HEK293 (cell line): ENCODE data around the gene DDX47.
A peak's percentile ranks its signal among the peaks of the same experiment; 100 is the strongest.

Experiments used
- EGR2 ChIP-seq: fragments of 450-650 bp; formaldehyde crosslinking; IDR thresholded peaks from 2 replicates; pipeline ENCODE4 v1.5.1; 2016; ENCODE audit warnings: low read depth, missing biosample characterization, missing genetic modification characterization
- GLI4 ChIP-seq: fragments of 450-650 bp; formaldehyde crosslinking; IDR thresholded peaks from 2 replicates; pipeline ENCODE4 v1.5.1; 2016; ENCODE audit warnings: missing biosample characterization, missing genetic modification characterization
- KLF1 ChIP-seq: fragments of 450-650 bp; formaldehyde crosslinking; IDR thresholded peaks from 2 replicates; pipeline ENCODE4 v1.5.1; 2016; ENCODE audit warnings: missing biosample characterization, missing genetic modification characterization
- KLF8 ChIP-seq: fragments of 450-650 bp; formaldehyde crosslinking; IDR thresholded peaks from 2 replicates; pipeline ENCODE4 v1.5.1; 2016; ENCODE audit warnings: missing biosample characterization, missing genetic modification characterization
- KLF9 ChIP-seq: fragments of 450-650 bp; formaldehyde crosslinking; IDR thresholded peaks from 2 replicates; pipeline ENCODE4 v1.5.1; 2016; ENCODE audit warnings: missing biosample characterization, missing genetic modification characterization, low read depth
- SCRT2 ChIP-seq: fragments of 450-650 bp; formaldehyde crosslinking; IDR thresholded peaks from 2 replicates; pipeline ENCODE4 v1.5.1; 2016; ENCODE audit warnings: missing biosample characterization, missing genetic modification characterization
- SP2 ChIP-seq: fragments of 450-650 bp; formaldehyde crosslinking; IDR thresholded peaks from 2 replicates; pipeline ENCODE4 v1.5.1; 2016; ENCODE audit warnings: missing biosample characterization, missing genetic modification characterization
- WT1 ChIP-seq: fragments of 450-650 bp; formaldehyde crosslinking; IDR thresholded peaks from 2 replicates; pipeline ENCODE4 v1.5.1; 2016; ENCODE audit warnings: missing biosample characterization, missing genetic modification characterization
- ZBTB1 ChIP-seq: fragments of 450-650 bp; formaldehyde crosslinking; IDR thresholded peaks from 2 replicates; pipeline ENCODE4 v1.5.1; 2016; ENCODE audit warnings: missing biosample characterization, missing genetic modification characterization
- ZFHX2 ChIP-seq: fragments of 450-650 bp; formaldehyde crosslinking; conservative IDR thresholded peaks from 2 replicates; pipeline ENCODE4 v1.5.1; 2016; ENCODE audit warnings: missing biosample characterization, missing genetic modification characterization
- ZFP69B ChIP-seq: fragments of 450-650 bp; formaldehyde crosslinking; IDR thresholded peaks from 2 replicates; pipeline ENCODE4 v1.5.1; 2016; ENCODE audit warnings: missing biosample characterization, missing genetic modification characterization
- ZNF155 ChIP-seq: fragments of 450-650 bp; formaldehyde crosslinking; IDR thresholded peaks from 2 replicates; pipeline ENCODE4 v1.5.1; 2016; ENCODE audit warnings: missing biosample characterization, missing genetic modification characterization
- ZNF175 ChIP-seq: fragments of 450-650 bp; formaldehyde crosslinking; IDR thresholded peaks from 2 replicates; pipeline ENCODE4 v1.5.1; 2016; ENCODE audit warnings: missing biosample characterization, missing genetic modification characterization
- ZNF24 ChIP-seq: fragments of 450-650 bp; formaldehyde crosslinking; IDR thresholded peaks from 2 replicates; pipeline ENCODE4 v1.5.1; 2016; ENCODE audit warnings: missing biosample characterization, missing genetic modification characterization
- ZNF324 ChIP-seq: fragments of 450-650 bp; formaldehyde crosslinking; IDR thresholded peaks from 2 replicates; pipeline ENCODE4 v1.5.1; 2016; ENCODE audit warnings: missing biosample characterization, missing genetic modification characterization
- ZNF354C ChIP-seq: fragments of 450-650 bp; formaldehyde crosslinking; IDR thresholded peaks from 2 replicates; pipeline ENCODE4 v1.5.1; 2016; ENCODE audit warnings: missing biosample characterization, missing genetic modification characterization, low read depth, borderline replicate concordance
- ZNF501 ChIP-seq: fragments of 450-650 bp; formaldehyde crosslinking; IDR thresholded peaks from 2 replicates; pipeline ENCODE4 v1.5.1; 2016; ENCODE audit warnings: missing biosample characterization, missing genetic modification characterization
- ZNF514 ChIP-seq: fragments of 450-650 bp; formaldehyde crosslinking; IDR thresholded peaks from 2 replicates; pipeline ENCODE4 v1.5.1; 2016; ENCODE audit warnings: missing biosample characterization, missing genetic modification characterization
- ZNF544 ChIP-seq: fragments of 450-650 bp; formaldehyde crosslinking; IDR thresholded peaks from 2 replicates; pipeline ENCODE4 v1.5.0; 2017; ENCODE audit warnings: missing biosample characterization, missing genetic modification characterization
- ZNF548 ChIP-seq: fragments of 450-650 bp; formaldehyde crosslinking; IDR thresholded peaks from 2 replicates; pipeline ENCODE4 v1.5.1; 2016; ENCODE audit warnings: missing biosample characterization, missing genetic modification characterization
- ZNF600 ChIP-seq: fragments of 450-650 bp; formaldehyde crosslinking; IDR thresholded peaks from 2 replicates; pipeline ENCODE4 v1.5.1; 2016; ENCODE audit warnings: missing biosample characterization, missing genetic modification characterization
- ZNF654 ChIP-seq: fragments of 450-650 bp; formaldehyde crosslinking; IDR thresholded peaks from 2 replicates; pipeline ENCODE4 v1.5.1; 2016; ENCODE audit warnings: low read depth, missing biosample characterization, missing genetic modification characterization
- ZNF660 ChIP-seq: fragments of 450-650 bp; IDR thresholded peaks from 2 replicates; pipeline ENCODE4 v1.5.1; 2018; ENCODE audit warnings: missing biosample characterization, mild to moderate bottlenecking, missing genetic modification characterization
- ZNF670 ChIP-seq: fragments of 450-650 bp; formaldehyde crosslinking; IDR thresholded peaks from 2 replicates; pipeline ENCODE4 v1.5.1; 2016; ENCODE audit warnings: missing biosample characterization, missing genetic modification characterization, low read depth
- ZNF701 ChIP-seq: fragments of 450-650 bp; formaldehyde crosslinking; IDR thresholded peaks from 2 replicates; pipeline ENCODE4 v1.5.1; 2016; ENCODE audit warnings: missing biosample characterization, missing genetic modification characterization
- ZNF768 ChIP-seq: fragments of 450-650 bp; formaldehyde crosslinking; IDR thresholded peaks from 2 replicates; pipeline ENCODE4 v1.5.1; 2018; ENCODE audit warnings: missing biosample characterization, mild to moderate bottlenecking, missing genetic modification characterization
- ZNF785 ChIP-seq: fragments of 450-650 bp; formaldehyde crosslinking; IDR thresholded peaks from 2 replicates; pipeline ENCODE4 v1.5.1; 2016; ENCODE audit warnings: missing biosample characterization, missing genetic modification characterization
- TF ChIP-seq, protein P1 (sequence below): fragments of 450-650 bp; formaldehyde crosslinking; IDR thresholded peaks from 2 replicates; pipeline ENCODE4 v1.5.1; 2016; ENCODE audit warnings: missing biosample characterization, missing genetic modification characterization
- TF ChIP-seq, protein P2 (sequence below): fragments of 450-650 bp; formaldehyde crosslinking; IDR thresholded peaks from 2 replicates; pipeline ENCODE4 v1.5.1; 2016; ENCODE audit warnings: missing biosample characterization, missing genetic modification characterization
- TF ChIP-seq, protein P3 (sequence below): sonication (generic); formaldehyde crosslinking; IDR thresholded peaks from 2 replicates; pipeline ENCODE4 v1.8.1; 2022; ENCODE audit warnings: mild to moderate bottlenecking, moderate library complexity, missing genetic modification reagents
- TF ChIP-seq, protein P4 (sequence below): IDR thresholded peaks from 2 replicates; pipeline ENCODE4 v1.6.1; 2011; ENCODE audit warnings: mild to moderate bottlenecking, low read depth, low read length, borderline replicate concordance
- TF ChIP-seq, protein P5 (sequence below): fragments of 450-650 bp; formaldehyde crosslinking; IDR thresholded peaks from 2 replicates; pipeline ENCODE4 v1.5.1; 2016; ENCODE audit warnings: missing biosample characterization, missing genetic modification characterization
- TF ChIP-seq, protein P6 (sequence below): fragments of 450-650 bp; formaldehyde crosslinking; IDR thresholded peaks from 2 replicates; pipeline ENCODE4 v1.5.1; 2017; ENCODE audit warnings: missing biosample characterization, mild to moderate bottlenecking, missing genetic modification characterization, moderate library complexity
- TF ChIP-seq, protein P7 (sequence below): fragments of 450-650 bp; formaldehyde crosslinking; IDR thresholded peaks from 2 replicates; pipeline ENCODE4 v1.5.1; 2017; ENCODE audit warnings: missing biosample characterization, missing genetic modification characterization

Gene DDX47

DNA sequence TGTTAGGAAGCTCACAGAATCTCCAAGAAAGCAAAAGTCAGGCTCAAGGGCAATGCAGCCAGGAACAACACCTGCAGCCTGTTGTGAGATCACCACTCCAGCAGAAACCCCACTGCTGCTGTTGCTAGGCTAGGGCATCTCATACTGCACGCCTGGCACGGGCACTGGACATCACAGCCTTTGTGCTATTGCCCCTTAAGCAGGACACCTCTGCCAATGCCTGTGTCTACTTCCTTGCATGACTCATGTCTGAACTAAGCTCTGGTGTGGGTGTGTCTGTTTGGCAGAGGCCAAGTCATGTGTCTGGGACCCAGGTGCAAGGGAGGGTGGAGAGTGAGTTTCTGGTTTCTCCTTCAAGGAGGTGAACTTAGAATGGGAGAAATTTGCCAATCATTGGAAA is 10.0 kb upstream of the DDX47 start (continued):
- TF ChIP-seq, protein P1, sequence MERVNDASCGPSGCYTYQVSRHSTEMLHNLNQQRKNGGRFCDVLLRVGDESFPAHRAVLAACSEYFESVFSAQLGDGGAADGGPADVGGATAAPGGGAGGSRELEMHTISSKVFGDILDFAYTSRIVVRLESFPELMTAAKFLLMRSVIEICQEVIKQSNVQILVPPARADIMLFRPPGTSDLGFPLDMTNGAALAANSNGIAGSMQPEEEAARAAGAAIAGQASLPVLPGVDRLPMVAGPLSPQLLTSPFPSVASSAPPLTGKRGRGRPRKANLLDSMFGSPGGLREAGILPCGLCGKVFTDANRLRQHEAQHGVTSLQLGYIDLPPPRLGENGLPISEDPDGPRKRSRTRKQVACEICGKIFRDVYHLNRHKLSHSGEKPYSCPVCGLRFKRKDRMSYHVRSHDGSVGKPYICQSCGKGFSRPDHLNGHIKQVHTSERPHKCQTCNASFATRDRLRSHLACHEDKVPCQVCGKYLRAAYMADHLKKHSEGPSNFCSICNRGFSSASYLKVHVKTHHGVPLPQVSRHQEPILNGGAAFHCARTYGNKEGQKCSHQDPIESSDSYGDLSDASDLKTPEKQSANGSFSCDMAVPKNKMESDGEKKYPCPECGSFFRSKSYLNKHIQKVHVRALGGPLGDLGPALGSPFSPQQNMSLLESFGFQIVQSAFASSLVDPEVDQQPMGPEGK (tag by site-specific recombination), result 0 out of 2 replicates have a peak, but pooled peaks have one; percentile 29
- TF ChIP-seq ZNF660 (no peak), SCRT2 (tag by site-specific recombination) (no peak), ZNF354C (tag by site-specific recombination) (no peak), ZNF501 (tag by site-specific recombination) (no peak), ZFP69B (tag by site-specific recombination) (no peak), ZNF324 (tag by site-specific recombination) (no peak), WT1 (tag by site-specific recombination) (no peak), ZNF670 (no peak), ZNF600 (tag by site-specific recombination) (peak; percentile 52; the same call in 1 of the 2 replicates), EGR2 (tag by site-specific recombination) (peak; percentile 47; the same call in 1 of the 2 replicates), SP2 (tag by site-specific recombination) (no peak), ZNF175 (tag by site-specific recombination) (no peak), ZNF544 (tag by site-specific recombination) (no peak), ZNF768 (tag by site-specific recombination) (no peak), KLF1 (peak; percentile 53), ZNF548 (tag by site-specific recombination) (no peak), GLI4 (tag by site-specific recombination) (no peak), ZFHX2 (tag by site-specific recombination) (peak; percentile 56), ZNF514 (tag by site-specific recombination) (no peak), ZNF654 (no peak), KLF8 (tag by site-specific recombination) (0 out of 2 replicates have a peak, but pooled peaks have one; percentile 23), ZNF785 (no peak), ZNF701 (no peak), ZNF155 (tag by site-specific recombination) (no peak), KLF9 (tag by site-specific recombination) (peak; percentile 93), ZNF24 (peak; percentile 23; the same call in 1 of the 2 replicates), ZBTB1 (tag by site-specific recombination) (no peak)
- TF ChIP-seq, protein P2, sequence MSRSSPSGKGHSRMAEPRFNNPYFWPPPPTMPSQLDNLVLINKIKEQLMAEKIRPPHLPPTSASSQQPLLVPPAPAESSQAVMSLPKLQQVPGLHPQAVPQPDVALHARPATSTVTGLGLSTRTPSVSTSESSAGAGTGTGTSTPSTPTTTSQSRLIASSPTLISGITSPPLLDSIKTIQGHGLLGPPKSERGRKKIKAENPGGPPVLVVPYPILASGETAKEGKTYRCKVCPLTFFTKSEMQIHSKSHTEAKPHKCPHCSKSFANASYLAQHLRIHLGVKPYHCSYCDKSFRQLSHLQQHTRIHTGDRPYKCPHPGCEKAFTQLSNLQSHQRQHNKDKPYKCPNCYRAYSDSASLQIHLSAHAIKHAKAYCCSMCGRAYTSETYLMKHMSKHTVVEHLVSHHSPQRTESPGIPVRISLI (tag by site-specific recombination), result no peak
- TF ChIP-seq, protein P3, sequence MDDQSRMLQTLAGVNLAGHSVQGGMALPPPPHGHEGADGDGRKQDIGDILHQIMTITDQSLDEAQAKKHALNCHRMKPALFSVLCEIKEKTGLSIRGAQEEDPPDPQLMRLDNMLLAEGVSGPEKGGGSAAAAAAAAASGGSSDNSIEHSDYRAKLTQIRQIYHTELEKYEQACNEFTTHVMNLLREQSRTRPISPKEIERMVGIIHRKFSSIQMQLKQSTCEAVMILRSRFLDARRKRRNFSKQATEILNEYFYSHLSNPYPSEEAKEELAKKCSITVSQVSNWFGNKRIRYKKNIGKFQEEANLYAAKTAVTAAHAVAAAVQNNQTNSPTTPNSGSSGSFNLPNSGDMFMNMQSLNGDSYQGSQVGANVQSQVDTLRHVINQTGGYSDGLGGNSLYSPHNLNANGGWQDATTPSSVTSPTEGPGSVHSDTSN (CRISPR knock-in tag), result no peak
- TF ChIP-seq, protein P4, sequence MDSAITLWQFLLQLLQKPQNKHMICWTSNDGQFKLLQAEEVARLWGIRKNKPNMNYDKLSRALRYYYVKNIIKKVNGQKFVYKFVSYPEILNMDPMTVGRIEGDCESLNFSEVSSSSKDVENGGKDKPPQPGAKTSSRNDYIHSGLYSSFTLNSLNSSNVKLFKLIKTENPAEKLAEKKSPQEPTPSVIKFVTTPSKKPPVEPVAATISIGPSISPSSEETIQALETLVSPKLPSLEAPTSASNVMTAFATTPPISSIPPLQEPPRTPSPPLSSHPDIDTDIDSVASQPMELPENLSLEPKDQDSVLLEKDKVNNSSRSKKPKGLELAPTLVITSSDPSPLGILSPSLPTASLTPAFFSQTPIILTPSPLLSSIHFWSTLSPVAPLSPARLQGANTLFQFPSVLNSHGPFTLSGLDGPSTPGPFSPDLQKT, result no peak
- TF ChIP-seq, protein P5, sequence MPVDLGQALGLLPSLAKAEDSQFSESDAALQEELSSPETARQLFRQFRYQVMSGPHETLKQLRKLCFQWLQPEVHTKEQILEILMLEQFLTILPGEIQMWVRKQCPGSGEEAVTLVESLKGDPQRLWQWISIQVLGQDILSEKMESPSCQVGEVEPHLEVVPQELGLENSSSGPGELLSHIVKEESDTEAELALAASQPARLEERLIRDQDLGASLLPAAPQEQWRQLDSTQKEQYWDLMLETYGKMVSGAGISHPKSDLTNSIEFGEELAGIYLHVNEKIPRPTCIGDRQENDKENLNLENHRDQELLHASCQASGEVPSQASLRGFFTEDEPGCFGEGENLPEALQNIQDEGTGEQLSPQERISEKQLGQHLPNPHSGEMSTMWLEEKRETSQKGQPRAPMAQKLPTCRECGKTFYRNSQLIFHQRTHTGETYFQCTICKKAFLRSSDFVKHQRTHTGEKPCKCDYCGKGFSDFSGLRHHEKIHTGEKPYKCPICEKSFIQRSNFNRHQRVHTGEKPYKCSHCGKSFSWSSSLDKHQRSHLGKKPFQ (tag by site-specific recombination), result no peak
- TF ChIP-seq, protein P6, sequence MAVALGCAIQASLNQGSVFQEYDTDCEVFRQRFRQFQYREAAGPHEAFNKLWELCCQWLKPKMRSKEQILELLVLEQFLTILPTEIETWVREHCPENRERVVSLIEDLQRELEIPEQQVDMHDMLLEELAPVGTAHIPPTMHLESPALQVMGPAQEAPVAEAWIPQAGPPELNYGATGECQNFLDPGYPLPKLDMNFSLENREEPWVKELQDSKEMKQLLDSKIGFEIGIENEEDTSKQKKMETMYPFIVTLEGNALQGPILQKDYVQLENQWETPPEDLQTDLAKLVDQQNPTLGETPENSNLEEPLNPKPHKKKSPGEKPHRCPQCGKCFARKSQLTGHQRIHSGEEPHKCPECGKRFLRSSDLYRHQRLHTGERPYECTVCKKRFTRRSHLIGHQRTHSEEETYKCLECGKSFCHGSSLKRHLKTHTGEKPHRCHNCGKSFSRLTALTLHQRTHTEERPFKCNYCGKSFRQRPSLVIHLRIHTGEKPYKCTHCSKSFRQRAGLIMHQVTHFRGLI (tag by site-specific recombination), result no peak
- TF ChIP-seq, protein P7, sequence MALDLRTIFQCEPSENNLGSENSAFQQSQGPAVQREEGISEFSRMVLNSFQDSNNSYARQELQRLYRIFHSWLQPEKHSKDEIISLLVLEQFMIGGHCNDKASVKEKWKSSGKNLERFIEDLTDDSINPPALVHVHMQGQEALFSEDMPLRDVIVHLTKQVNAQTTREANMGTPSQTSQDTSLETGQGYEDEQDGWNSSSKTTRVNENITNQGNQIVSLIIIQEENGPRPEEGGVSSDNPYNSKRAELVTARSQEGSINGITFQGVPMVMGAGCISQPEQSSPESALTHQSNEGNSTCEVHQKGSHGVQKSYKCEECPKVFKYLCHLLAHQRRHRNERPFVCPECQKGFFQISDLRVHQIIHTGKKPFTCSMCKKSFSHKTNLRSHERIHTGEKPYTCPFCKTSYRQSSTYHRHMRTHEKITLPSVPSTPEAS, result no peak
